Neural cell (in vitro differentiated cells): ENCODE data around the gene MAJIN. TPM values are rescaled to one million over a fixed set of nuclear protein-coding genes. Genes with fewer than 3 reads are reported as not detected.

Experiments used
- H2AFZ ChIP-seq: fragments of 200-600, 300-800 bp; sonication (generic), shearing (Covaris generic); 2 replicates; pipeline ENCODE4 v1.6.0; 2014; ENCODE audit warnings: low read depth, mild to moderate bottlenecking, antibody characterized with exemption, low read length, moderate library complexity
- H3F3A ChIP-seq: fragments of 200-600 bp; shearing (Covaris generic); 2 replicates; pipeline ENCODE4 v1.6.1; 2016; ENCODE audit warnings: mild to moderate bottlenecking, moderate library complexity, mixed read lengths, antibody characterized with exemption, low read length; ENCODE audit not compliant: insufficient read depth, poor library complexity, severe bottlenecking
- H3K27ac ChIP-seq: fragments of 200-600, 300-800 bp; sonication (generic), shearing (Covaris generic); 2 replicates; pipeline ENCODE4 v1.5.1; 2014; ENCODE audit warnings: mild to moderate bottlenecking, low read length, moderate library complexity
- H3K27me3 ChIP-seq: fragments of 300-800, 200-600 bp; sonication (generic), shearing (Covaris generic); 2 replicates; pipeline ENCODE4 v1.6.0; 2014; ENCODE audit warnings: mild to moderate bottlenecking, low read depth, low read length, moderate library complexity; ENCODE audit not compliant: insufficient read depth
- H3K36me3 ChIP-seq: fragments of 300-800, 200-600 bp; sonication (generic), shearing (Covaris generic); 2 replicates; pipeline ENCODE4 v1.5.1; 2014; ENCODE audit warnings: mild to moderate bottlenecking, antibody characterized with exemption, low read length, moderate library complexity; ENCODE audit not compliant: insufficient read depth
- H3K4me2 ChIP-seq: fragments of 300-800, 200-600 bp; sonication (generic), shearing (Covaris generic); 2 replicates; pipeline ENCODE4 v1.6.0; 2014; ENCODE audit warnings: mild to moderate bottlenecking, low read length
- H3K4me3 ChIP-seq: fragments of 300-800, 200-600 bp; sonication (generic), shearing (Covaris generic); 2 replicates; pipeline ENCODE4 v1.5.1; 2014; ENCODE audit warnings: mild to moderate bottlenecking, low read length, moderate library complexity
- H3K79me2 ChIP-seq: fragments of 200-600 bp; shearing (Covaris generic); replicated peaks from 2 replicates; pipeline ENCODE4 v1.6.0; 2014; ENCODE audit warnings: mild to moderate bottlenecking, low read length, moderate library complexity; ENCODE audit not compliant: insufficient read depth
- H3K9ac ChIP-seq: fragments of 300-800, 200-600 bp; sonication (generic), shearing (Covaris generic); 2 replicates; pipeline ENCODE4 v1.6.1; 2016; ENCODE audit warnings: mild to moderate bottlenecking, low read length, mixed read lengths
- H3K9me2 ChIP-seq: fragments of 200-600 bp; shearing (Covaris generic); 2 replicates; pipeline ENCODE4 v1.6.1; 2016; ENCODE audit warnings: mild to moderate bottlenecking, low read length, mixed read lengths; ENCODE audit not compliant: insufficient read depth
- H3K9me3 ChIP-seq: fragments of 200-600, 300-800 bp; sonication (generic), shearing (Covaris generic); 2 replicates; pipeline ENCODE4 v1.6.1; 2016; ENCODE audit warnings: mild to moderate bottlenecking, mixed run types, low read length, moderate library complexity, mixed read lengths
- H4K20me1 ChIP-seq: fragments of 200-600 bp; shearing (Covaris generic); 2 replicates; pipeline ENCODE4 v1.6.1; 2016; ENCODE audit warnings: mild to moderate bottlenecking, mixed run types; ENCODE audit not compliant: insufficient read depth
- EP300 ChIP-seq: fragments of 450-650 bp; conservative IDR thresholded peaks from 2 replicates; pipeline ENCODE4 v1.6.1; 2014; ENCODE audit warnings: antibody characterized with exemption, mild to moderate bottlenecking, moderate library complexity; ENCODE audit not compliant: poor library complexity, severe bottlenecking
- EZH2 ChIP-seq: fragments of 200-600, 300-800 bp; shearing (Covaris generic), sonication (generic); IDR thresholded peaks from 2 replicates; pipeline ENCODE4 v1.6.1; 2014; ENCODE audit warnings: antibody characterized with exemption, low read length, borderline replicate concordance, mild to moderate bottlenecking; ENCODE audit not compliant: insufficient read depth, poor library complexity, severe bottlenecking
- MXI1 ChIP-seq: fragments of 450-650 bp; conservative IDR thresholded peaks from 2 replicates; pipeline ENCODE4 v1.6.1; 2014; ENCODE audit warnings: antibody characterized with exemption, mild to moderate bottlenecking; ENCODE audit not compliant: poor library complexity, severe bottlenecking
- POLR2AphosphoS5 ChIP-seq: IDR thresholded peaks from 2 replicates; pipeline ENCODE4 v1.6.1; 2012
- RAD21 ChIP-seq: fragments of 450-650 bp; conservative IDR thresholded peaks from 2 replicates; pipeline ENCODE4 v1.6.1; 2014; ENCODE audit warnings: antibody characterized with exemption, mild to moderate bottlenecking, moderate library complexity
- SMC3 ChIP-seq: fragments of 450-650 bp; conservative IDR thresholded peaks from 2 replicates; pipeline ENCODE4 v1.6.1; 2014; ENCODE audit warnings: antibody characterized with exemption, mild to moderate bottlenecking, moderate library complexity; ENCODE audit not compliant: poor library complexity
- TAF1 ChIP-seq: IDR thresholded peaks from 2 replicates; pipeline ENCODE4 v1.6.1; 2012; ENCODE audit warnings: low read depth
- polyA plus RNA-seq: library from polyadenylated mRNA; depleted of rRNA; stranded (reverse); fragments of >200 nt; gene quantifications from 2 replicates; pipeline ENCODE4 v1.2.3, GENCODE V29; 2014
- TF ChIP-seq, protein P1 (sequence below): fragments of 450-650 bp; IDR thresholded peaks from 2 replicates; pipeline ENCODE4 v1.5.1; 2014; ENCODE audit warnings: antibody characterized with exemption, mild to moderate bottlenecking, moderate library complexity; ENCODE audit not compliant: poor library complexity, severe bottlenecking
- TF ChIP-seq, protein P2 (sequence below): IDR thresholded peaks from 2 replicates; pipeline ENCODE4 v1.6.1; 2012; ENCODE audit warnings: borderline replicate concordance

MAJIN gene
- polyA plus RNA-seq, 1 donor from 2014 or later: not detected

DNA sequence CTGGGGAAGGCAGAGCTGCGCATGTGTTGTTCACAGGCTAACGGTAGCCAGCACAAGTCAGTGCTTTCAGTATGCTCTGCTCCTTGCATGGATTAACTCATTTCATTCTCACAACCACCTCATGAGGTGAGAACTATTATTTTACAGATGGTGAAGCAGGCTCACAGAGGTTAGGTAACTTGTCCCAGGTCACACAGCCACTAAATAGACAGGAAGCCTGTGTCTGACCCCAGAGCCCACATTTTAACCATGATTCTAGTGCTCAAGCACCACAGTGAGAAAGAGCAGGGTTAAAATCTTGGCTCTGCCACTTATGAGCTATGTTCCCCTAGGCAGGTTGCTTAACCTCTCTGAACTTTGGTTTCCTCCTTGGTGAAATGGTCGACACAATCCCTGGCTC lies 49.1 kb upstream of the MAJIN start:
- Histone ChIP-seq H3K4me2 (no peak overlapping the region), H3K9ac (no peak overlapping the region), H3K36me3 (no peaks in the 10 kb centered on the region), H3K27me3 (no peaks in the 10 kb centered on the region), H2AFZ (no peak overlapping the region), H4K20me1 (no peaks in the 10 kb centered on the region), H3K9me2 (no peaks in the 10 kb centered on the region), H3F3A (no peaks in the 10 kb centered on the region), H3K79me2 (no peaks in the 10 kb centered on the region), H3K27ac (no peak overlapping the region), H3K9me3 (no peaks in the 10 kb centered on the region), H3K4me3 (no peak overlapping the region)
- TF ChIP-seq MXI1: no peak
- TF ChIP-seq TAF1: no peak
- no peak for TF ChIP-seq POLR2AphosphoS5
- TF ChIP-seq RAD21: no peak
- TF ChIP-seq SMC3: no peak
- TF ChIP-seq EZH2: no peak
- no peak for TF ChIP-seq EP300
- TF ChIP-seq, protein P1, sequence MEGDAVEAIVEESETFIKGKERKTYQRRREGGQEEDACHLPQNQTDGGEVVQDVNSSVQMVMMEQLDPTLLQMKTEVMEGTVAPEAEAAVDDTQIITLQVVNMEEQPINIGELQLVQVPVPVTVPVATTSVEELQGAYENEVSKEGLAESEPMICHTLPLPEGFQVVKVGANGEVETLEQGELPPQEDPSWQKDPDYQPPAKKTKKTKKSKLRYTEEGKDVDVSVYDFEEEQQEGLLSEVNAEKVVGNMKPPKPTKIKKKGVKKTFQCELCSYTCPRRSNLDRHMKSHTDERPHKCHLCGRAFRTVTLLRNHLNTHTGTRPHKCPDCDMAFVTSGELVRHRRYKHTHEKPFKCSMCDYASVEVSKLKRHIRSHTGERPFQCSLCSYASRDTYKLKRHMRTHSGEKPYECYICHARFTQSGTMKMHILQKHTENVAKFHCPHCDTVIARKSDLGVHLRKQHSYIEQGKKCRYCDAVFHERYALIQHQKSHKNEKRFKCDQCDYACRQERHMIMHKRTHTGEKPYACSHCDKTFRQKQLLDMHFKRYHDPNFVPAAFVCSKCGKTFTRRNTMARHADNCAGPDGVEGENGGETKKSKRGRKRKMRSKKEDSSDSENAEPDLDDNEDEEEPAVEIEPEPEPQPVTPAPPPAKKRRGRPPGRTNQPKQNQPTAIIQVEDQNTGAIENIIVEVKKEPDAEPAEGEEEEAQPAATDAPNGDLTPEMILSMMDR: no peak
- TF ChIP-seq, protein P2, sequence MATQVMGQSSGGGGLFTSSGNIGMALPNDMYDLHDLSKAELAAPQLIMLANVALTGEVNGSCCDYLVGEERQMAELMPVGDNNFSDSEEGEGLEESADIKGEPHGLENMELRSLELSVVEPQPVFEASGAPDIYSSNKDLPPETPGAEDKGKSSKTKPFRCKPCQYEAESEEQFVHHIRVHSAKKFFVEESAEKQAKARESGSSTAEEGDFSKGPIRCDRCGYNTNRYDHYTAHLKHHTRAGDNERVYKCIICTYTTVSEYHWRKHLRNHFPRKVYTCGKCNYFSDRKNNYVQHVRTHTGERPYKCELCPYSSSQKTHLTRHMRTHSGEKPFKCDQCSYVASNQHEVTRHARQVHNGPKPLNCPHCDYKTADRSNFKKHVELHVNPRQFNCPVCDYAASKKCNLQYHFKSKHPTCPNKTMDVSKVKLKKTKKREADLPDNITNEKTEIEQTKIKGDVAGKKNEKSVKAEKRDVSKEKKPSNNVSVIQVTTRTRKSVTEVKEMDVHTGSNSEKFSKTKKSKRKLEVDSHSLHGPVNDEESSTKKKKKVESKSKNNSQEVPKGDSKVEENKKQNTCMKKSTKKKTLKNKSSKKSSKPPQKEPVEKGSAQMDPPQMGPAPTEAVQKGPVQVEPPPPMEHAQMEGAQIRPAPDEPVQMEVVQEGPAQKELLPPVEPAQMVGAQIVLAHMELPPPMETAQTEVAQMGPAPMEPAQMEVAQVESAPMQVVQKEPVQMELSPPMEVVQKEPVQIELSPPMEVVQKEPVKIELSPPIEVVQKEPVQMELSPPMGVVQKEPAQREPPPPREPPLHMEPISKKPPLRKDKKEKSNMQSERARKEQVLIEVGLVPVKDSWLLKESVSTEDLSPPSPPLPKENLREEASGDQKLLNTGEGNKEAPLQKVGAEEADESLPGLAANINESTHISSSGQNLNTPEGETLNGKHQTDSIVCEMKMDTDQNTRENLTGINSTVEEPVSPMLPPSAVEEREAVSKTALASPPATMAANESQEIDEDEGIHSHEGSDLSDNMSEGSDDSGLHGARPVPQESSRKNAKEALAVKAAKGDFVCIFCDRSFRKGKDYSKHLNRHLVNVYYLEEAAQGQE: no peak

DNA sequence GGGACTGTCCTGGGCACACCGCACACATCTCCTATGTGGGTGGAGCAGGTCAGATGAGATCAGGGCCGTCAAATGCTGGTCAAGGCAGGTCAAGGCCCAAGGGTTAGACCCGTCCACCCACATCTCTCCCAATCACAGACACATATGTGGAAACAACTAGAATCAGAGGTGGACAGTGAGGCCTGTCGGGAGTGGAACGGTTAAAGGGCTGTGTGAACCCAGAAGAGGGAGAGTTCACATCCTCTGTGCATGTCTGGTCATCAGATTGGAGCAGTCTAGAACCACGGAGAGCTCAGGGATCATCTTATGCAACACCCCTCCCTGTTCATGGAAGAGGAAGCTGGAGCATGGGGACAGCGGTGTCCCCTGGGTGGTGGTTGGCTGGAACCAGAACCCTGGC lies 47.9 kb upstream of the MAJIN start:
- no peaks in the 10 kb centered on the region for H3K9me2 ChIP-seq
- H3K27me3 ChIP-seq: no peaks in the 10 kb centered on the region
- H3K27ac ChIP-seq: no peak overlapping the region
- no peaks in the 10 kb centered on the region for H3K79me2 ChIP-seq
- no peaks in the 10 kb centered on the region for H3K9me3 ChIP-seq
- no peak overlapping the region for H3K9ac ChIP-seq
- no peak overlapping the region for H2AFZ ChIP-seq
- H3K36me3 ChIP-seq: no peaks in the 10 kb centered on the region
- no peak overlapping the region for H3K4me3 ChIP-seq
- TF ChIP-seq EZH2 (no peak), TAF1 (no peak), POLR2AphosphoS5 (no peak), MXI1 (no peak), RAD21 (no peak), EP300 (no peak), SMC3 (no peak)
- TF ChIP-seq, protein P2: no peak
- TF ChIP-seq, protein P1: no peak
- H3F3A ChIP-seq: no peaks in the 10 kb centered on the region
- no peak overlapping the region for H3K4me2 ChIP-seq
- H4K20me1 ChIP-seq: no peaks in the 10 kb centered on the region
